ENCODE results near the gene GTPBP3.

DNA sequence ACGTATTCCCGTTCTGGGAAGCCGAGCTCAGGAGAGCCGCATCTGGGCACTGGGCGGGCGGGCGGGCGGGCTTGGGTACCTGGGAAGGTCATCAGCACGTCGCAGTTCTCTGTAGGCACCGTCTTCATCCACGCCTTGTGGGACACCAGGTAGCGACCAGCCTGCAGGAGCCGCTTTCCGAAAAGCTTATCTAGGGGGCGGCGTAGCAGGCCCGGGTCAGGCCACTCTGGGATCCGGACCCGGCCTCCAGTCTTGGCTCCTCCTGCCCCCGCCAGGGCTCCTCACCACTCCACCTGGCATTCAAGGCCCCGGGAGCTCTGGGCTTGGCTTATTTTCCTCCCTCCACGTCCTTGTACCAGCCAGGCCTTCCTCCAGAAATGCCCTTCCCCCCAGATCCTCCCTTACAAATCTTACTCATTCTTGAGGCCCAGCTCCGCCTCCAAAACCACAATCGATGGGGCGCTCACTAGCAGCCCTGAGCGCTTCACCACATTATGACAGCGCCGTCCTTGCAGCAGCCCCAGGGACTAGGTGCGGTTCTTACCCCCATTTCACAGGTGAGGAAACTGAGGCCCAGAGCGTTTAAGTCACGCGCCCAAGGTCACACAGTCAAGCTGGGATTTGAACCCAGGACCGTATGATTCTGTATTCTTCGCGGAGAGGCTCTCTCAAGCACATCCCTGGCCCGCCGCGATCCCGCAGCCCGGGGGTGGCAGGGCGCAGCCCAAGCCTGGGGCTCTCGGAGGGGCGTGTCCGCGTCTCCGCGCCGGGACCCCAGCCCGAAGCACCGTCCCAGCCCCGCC is 3.5 kb upstream of the GTPBP3 start:
- TF ChIP-seq POLR2AphosphoS5 (IDR thresholded peaks at IDR 0.05; ENCODE audit: low read depth): no peak
- TF ChIP-seq CREB1 (CRISPR knock-in tag; IDR thresholded peaks at IDR 0.05; ENCODE audit: low read depth): no peak
- TF ChIP-seq, protein P1, sequence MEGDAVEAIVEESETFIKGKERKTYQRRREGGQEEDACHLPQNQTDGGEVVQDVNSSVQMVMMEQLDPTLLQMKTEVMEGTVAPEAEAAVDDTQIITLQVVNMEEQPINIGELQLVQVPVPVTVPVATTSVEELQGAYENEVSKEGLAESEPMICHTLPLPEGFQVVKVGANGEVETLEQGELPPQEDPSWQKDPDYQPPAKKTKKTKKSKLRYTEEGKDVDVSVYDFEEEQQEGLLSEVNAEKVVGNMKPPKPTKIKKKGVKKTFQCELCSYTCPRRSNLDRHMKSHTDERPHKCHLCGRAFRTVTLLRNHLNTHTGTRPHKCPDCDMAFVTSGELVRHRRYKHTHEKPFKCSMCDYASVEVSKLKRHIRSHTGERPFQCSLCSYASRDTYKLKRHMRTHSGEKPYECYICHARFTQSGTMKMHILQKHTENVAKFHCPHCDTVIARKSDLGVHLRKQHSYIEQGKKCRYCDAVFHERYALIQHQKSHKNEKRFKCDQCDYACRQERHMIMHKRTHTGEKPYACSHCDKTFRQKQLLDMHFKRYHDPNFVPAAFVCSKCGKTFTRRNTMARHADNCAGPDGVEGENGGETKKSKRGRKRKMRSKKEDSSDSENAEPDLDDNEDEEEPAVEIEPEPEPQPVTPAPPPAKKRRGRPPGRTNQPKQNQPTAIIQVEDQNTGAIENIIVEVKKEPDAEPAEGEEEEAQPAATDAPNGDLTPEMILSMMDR (conservative IDR thresholded peaks at IDR 0.05; ENCODE audit: low read depth in 2 of 2): peak; percentile 10 to 34; a peak in 3 of 4 replicates
- TF ChIP-seq EZH2 (IDR thresholded peaks at IDR 0.05; ENCODE audit: low read depth, unreplicated experiment): no peak
- TF ChIP-seq, protein P2, sequence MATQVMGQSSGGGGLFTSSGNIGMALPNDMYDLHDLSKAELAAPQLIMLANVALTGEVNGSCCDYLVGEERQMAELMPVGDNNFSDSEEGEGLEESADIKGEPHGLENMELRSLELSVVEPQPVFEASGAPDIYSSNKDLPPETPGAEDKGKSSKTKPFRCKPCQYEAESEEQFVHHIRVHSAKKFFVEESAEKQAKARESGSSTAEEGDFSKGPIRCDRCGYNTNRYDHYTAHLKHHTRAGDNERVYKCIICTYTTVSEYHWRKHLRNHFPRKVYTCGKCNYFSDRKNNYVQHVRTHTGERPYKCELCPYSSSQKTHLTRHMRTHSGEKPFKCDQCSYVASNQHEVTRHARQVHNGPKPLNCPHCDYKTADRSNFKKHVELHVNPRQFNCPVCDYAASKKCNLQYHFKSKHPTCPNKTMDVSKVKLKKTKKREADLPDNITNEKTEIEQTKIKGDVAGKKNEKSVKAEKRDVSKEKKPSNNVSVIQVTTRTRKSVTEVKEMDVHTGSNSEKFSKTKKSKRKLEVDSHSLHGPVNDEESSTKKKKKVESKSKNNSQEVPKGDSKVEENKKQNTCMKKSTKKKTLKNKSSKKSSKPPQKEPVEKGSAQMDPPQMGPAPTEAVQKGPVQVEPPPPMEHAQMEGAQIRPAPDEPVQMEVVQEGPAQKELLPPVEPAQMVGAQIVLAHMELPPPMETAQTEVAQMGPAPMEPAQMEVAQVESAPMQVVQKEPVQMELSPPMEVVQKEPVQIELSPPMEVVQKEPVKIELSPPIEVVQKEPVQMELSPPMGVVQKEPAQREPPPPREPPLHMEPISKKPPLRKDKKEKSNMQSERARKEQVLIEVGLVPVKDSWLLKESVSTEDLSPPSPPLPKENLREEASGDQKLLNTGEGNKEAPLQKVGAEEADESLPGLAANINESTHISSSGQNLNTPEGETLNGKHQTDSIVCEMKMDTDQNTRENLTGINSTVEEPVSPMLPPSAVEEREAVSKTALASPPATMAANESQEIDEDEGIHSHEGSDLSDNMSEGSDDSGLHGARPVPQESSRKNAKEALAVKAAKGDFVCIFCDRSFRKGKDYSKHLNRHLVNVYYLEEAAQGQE (IDR thresholded peaks at IDR 0.05; ENCODE audit: unreplicated experiment): no peak
- TF ChIP-seq EZH2phosphoT487 (IDR thresholded peaks at IDR 0.05; ENCODE audit: unreplicated experiment): no peak
